ENCODE data around the gene ZNF784. TPM values are rescaled to one million over a fixed set of nuclear protein-coding genes. Genes with fewer than 3 reads are reported as not detected.

ZNF784 gene
- total RNA-seq, 4 donors from 2014 or later, result 5.7 to 10.3 (median 8.3) TPM

- intact Hi-C loops (cut with DNase I; ENCODE audit: low total_unique reads), result no loop called here
- WGBS, 2 donors, result 70 to 85% methylated on average over 9 to 11 of the region's 11 CpGs
Measured at GRCh38 chr19:55637534-55637933, 13.2 kb upstream of the ZNF784 start.

DNA sequence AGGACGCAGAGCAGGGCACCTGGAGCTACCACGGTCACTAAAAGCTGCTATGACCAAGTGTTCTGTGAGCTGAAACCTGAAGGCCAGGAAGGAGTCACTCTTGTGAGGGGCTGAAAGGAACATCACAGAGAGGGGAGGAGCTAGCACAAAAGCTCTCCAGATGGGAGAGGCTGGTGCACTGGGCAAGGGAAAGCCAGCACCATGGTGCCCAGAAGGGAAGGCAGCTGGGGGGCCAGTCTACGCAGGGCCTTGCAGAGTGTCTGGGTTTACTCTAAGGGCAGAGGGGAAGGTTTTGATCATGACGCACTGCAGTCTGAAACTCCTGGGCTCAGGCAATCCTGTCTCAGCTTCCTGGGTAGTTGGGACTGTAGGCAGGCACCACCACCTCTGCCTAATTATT is 12.4 kb upstream of the ZNF784 start:
- TF ChIP-seq CTCF (IDR thresholded peaks at IDR 0.05), result no peak
- TF ChIP-seq POLR2A (IDR thresholded peaks at IDR 0.05), result no peak
- intact Hi-C loops (cut with DNase I; ENCODE audit: low total_unique reads), result no loop called here

More at GRCh38 chr19:55637534-55637933, 13.2 kb upstream of the ZNF784 start:
- no peak overlapping the region for H3K4me3 ChIP-seq (ENCODE audit: low read depth, poor library complexity, severe bottlenecking)
- TF ChIP-seq CTCF (IDR thresholded peaks at IDR 0.05) (no peak), POLR2A (IDR thresholded peaks at IDR 0.05) (no peak)
- DNase-seq (ENCODE audit: low spot score in 2 of 2), result no peak

DNA sequence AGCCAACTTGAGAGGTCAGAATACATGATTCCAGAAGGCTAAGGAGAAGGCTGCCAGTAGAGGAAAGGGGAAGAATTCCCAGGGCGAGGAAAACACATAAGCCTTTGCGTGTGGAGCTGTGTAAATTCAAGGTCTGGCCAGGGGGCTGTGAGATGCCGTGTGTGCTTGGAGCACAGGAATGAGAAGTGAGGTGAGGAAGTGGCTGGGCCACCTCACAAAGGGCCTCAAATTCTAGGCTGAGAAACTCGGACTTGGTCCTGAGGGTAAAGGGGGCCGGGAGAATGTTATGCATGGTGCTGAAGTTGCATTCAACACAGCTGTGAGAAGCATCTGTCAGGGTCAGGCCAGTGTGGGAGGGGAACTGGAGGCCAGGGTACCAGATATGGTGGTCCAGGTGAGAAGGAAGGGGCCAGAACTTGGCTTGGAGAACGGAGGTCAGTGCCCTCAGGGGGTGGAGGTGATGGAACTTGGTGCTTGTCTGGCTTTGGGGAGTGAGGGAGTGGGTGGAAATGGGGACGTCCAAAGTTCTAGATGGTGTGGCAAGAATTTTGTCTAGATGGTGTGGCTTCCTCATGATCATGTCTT is 11.6 kb upstream of the ZNF784 start:
- intact Hi-C loops (cut with DNase I; ENCODE audit: low total_unique reads), result no loop called here
- 54 to 63% methylated on average over 7 of the region's 7 CpGs for WGBS, 2 donors

More for the DNA sequence above, 12.4 kb upstream of the ZNF784 start:
- 84 to 90% methylated on average over 4 of the region's 4 CpGs for WGBS, 2 donors
- H3K4me3 ChIP-seq (ENCODE audit: low read depth, poor library complexity, severe bottlenecking), result no peak overlapping the region
- no peak for DNase-seq (ENCODE audit: low spot score in 2 of 2)

GRCh38 chr19:55635334-55635717 is 11.0 kb upstream of the ZNF784 start:
- intact Hi-C loops (cut with DNase I; ENCODE audit: low total_unique reads), result no loop called here
- TF ChIP-seq CTCF (IDR thresholded peaks at IDR 0.05), result no peak
- TF ChIP-seq POLR2A (IDR thresholded peaks at IDR 0.05), result no peak
- peak overlapping the region; percentile 100 for H3K4me3 ChIP-seq (ENCODE audit: low read depth, poor library complexity, severe bottlenecking)
- 6 to 11% methylated on average over 9 of the region's 9 CpGs for WGBS, 2 donors
- DNase-seq (ENCODE audit: low spot score in 2 of 2), result no peak

More for the DNA sequence above, 11.6 kb upstream of the ZNF784 start:
- no peak for TF ChIP-seq CTCF (IDR thresholded peaks at IDR 0.05)
- TF ChIP-seq POLR2A (IDR thresholded peaks at IDR 0.05), result no peak
- H3K4me3 ChIP-seq (ENCODE audit: low read depth, poor library complexity, severe bottlenecking), result peak overlapping the region; percentile 100
- no peak for DNase-seq (ENCODE audit: low spot score in 2 of 2)

GRCh38 chr19:55633861-55634260 is 9.5 kb upstream of the ZNF784 start:
- intact Hi-C loops (cut with DNase I; ENCODE audit: low total_unique reads), result loop anchor here (5.0 kb wide), 1 partner anchor 117 kb away; no protein-coding TSS in a partner anchor
- no peak for DNase-seq (ENCODE audit: low spot score in 2 of 2)
- WGBS, 2 donors, result 76 to 83% methylated on average over 8 of the region's 8 CpGs
- TF ChIP-seq CTCF (IDR thresholded peaks at IDR 0.05) (no peak), POLR2A (IDR thresholded peaks at IDR 0.05) (no peak)
- H3K4me3 ChIP-seq (ENCODE audit: low read depth, poor library complexity, severe bottlenecking), result no peak overlapping the region

- 17 to 28% methylated on average over 3 of the region's 3 CpGs for WGBS, 2 donors
- TF ChIP-seq POLR2A (IDR thresholded peaks at IDR 0.05) (no peak), CTCF (IDR thresholded peaks at IDR 0.05) (peak in 2 of 3 donors; percentile 37 to 71)
- H3K4me3 ChIP-seq (ENCODE audit: low read depth, poor library complexity, severe bottlenecking), result no peak overlapping the region
- intact Hi-C loops (cut with DNase I; ENCODE audit: low total_unique reads), result loop anchor here (5.0 kb wide), 1 partner anchor 115 kb away; no protein-coding TSS in a partner anchor
- DNase-seq (ENCODE audit: low spot score in 2 of 2), result peak; percentile 95 to 97
Measured at GRCh38 chr19:55632463-55632834, 8.1 kb upstream of the ZNF784 start.

All from lower leg skin (tissue), 4 donors.